Hepatocyte (in vitro differentiated cells): ENCODE measurements around the gene GRB10. TPM values are rescaled to one million over a fixed set of nuclear protein-coding genes. Genes with fewer than 3 reads are reported as not detected.
"Not testable (repeated sequence)": the region's sequence is repeated elsewhere in the genome, so short reads cannot be mapped to it uniquely, and the experiment has no call there.

ENCODE experiments used
- DNase-seq: peaks from one replicate; pipeline ENCODE4 v3.0.0-alpha.2; 2016; ENCODE audit warnings: low spot score
- H2AFZ ChIP-seq: fragments of 200-600 bp; sonication (generic); 2 replicates; pipeline ENCODE4 v1.6.0; 2016; ENCODE audit warnings: antibody characterized with exemption, mild to moderate bottlenecking
- H3K27ac ChIP-seq: fragments of 200-600 bp; sonication (generic); 2 replicates; pipeline ENCODE4 v1.5.1; 2016; ENCODE audit warnings: mild to moderate bottlenecking
- H3K27me3 ChIP-seq: fragments of 200-600 bp; sonication (generic); 2 replicates; pipeline ENCODE4 v1.6.1; 2016
- H3K36me3 ChIP-seq: fragments of 200-600 bp; sonication (generic); replicated peaks from 2 replicates; pipeline ENCODE4 v1.5.1; 2016; ENCODE audit warnings: low read depth; ENCODE audit not compliant: insufficient read depth
- H3K4me1 ChIP-seq: fragments of 200-600 bp; sonication (generic); 2 replicates; pipeline ENCODE4 v1.5.1; 2016; ENCODE audit warnings: mild to moderate bottlenecking, moderate library complexity; ENCODE audit not compliant: insufficient read depth
- H3K4me2 ChIP-seq: fragments of 200-600 bp; sonication (generic); 2 replicates; pipeline ENCODE4 v1.6.0; 2016
- H3K4me3 ChIP-seq: fragments of 200-600 bp; sonication (generic); 2 replicates; pipeline ENCODE4 v1.5.1; 2016; ENCODE audit warnings: mild to moderate bottlenecking
- H3K79me2 ChIP-seq: fragments of 200-600 bp; sonication (generic); 2 replicates; pipeline ENCODE4 v1.6.0; 2017; ENCODE audit warnings: mild to moderate bottlenecking
- H3K9me2 ChIP-seq: fragments of 200-600 bp; sonication (generic); replicated peaks from 2 replicates; pipeline ENCODE4 v1.6.0; 2017; ENCODE audit warnings: mild to moderate bottlenecking; ENCODE audit not compliant: insufficient read depth
- H3K9me3 ChIP-seq: fragments of 200-600 bp; sonication (generic); 2 replicates; pipeline ENCODE4 v1.5.1; 2016; ENCODE audit warnings: low read depth, mild to moderate bottlenecking
- H4K20me1 ChIP-seq: fragments of 200-600 bp; sonication (generic); 2 replicates; pipeline ENCODE4 v1.6.0; 2016; ENCODE audit warnings: mild to moderate bottlenecking; ENCODE audit not compliant: insufficient read depth, poor library complexity, severe bottlenecking
- CTCF ChIP-seq: fragments of 200-600 bp; sonication (generic); IDR thresholded peaks from 2 replicates; pipeline ENCODE4 v1.5.1; 2016; ENCODE audit warnings: antibody characterized with exemption, mild to moderate bottlenecking; ENCODE audit not compliant: poor library complexity
- EZH2 ChIP-seq: fragments of 200-600 bp; sonication (generic); IDR thresholded peaks from 2 replicates; pipeline ENCODE4 v1.6.1; 2016; ENCODE audit warnings: antibody characterized with exemption, mild to moderate bottlenecking, borderline replicate concordance
- EZH2phosphoT487 ChIP-seq: fragments of 200-600 bp; sonication (generic); IDR thresholded peaks from one replicate; pipeline ENCODE4 v1.6.1; 2018; ENCODE audit warnings: antibody characterized with exemption, mild to moderate bottlenecking, low read depth, moderate library complexity; ENCODE audit not compliant: unreplicated experiment, severe bottlenecking
- WGBS: methylation state at CpG from one replicate; pipeline ENCODE4 v1.1.6; 2016; ENCODE audit warnings: low lambda C conversion rate; ENCODE audit errors: missing lambda C conversion rate; 5-methylcytosine and 5-hydroxymethylcytosine counted together
- polyA plus RNA-seq: library from polyadenylated mRNA; unstranded; fragments of >200 nt; fragmentation: Nextera tagmentation; extraction: Ambion mirVana; gene quantifications from 2 replicates; pipeline ENCODE4 v1.2.1, GENCODE V29; 2016
- total RNA-seq: library from RNA; depleted of rRNA; stranded (reverse); fragments of >200 nt; gene quantifications from 2 replicates; pipeline ENCODE4 v1.2.3, GENCODE V29; 2014

GRB10 gene
- total and polyA plus RNA-seq, 2 experiments from 2014 or later, result 47.6 to 65.9 TPM

- H3K27me3 ChIP-seq, result not testable (repeated sequence)
- WGBS, result 93% methylated on average over 4 of the region's 4 CpGs
These were observed 200.4 kb downstream of the GRB10 start for GRCh38 chr7:50582271-50582670.

GRCh38 chr7:50580666-50581065, 202.0 kb downstream of the GRB10 start:
- H3K9me2 ChIP-seq, H3K9me3 ChIP-seq, DNase-seq, H4K20me1 ChIP-seq, H2AFZ ChIP-seq, H3K79me2 ChIP-seq, H3K4me2 ChIP-seq, H3K27me3 ChIP-seq, H3K4me3 ChIP-seq, H3K4me1 ChIP-seq, H3K36me3 ChIP-seq, H3K27ac ChIP-seq: not testable (repeated sequence)
- WGBS, result 79% methylated on average over 2 of the region's 2 CpGs

More at GRCh38 chr7:50582271-50582670, 200.4 kb downstream of the GRB10 start:
- not testable (repeated sequence) for H2AFZ ChIP-seq, H3K9me3 ChIP-seq, H3K27ac ChIP-seq, H3K4me3 ChIP-seq, H3K4me1 ChIP-seq, H3K4me2 ChIP-seq, DNase-seq, H3K36me3 ChIP-seq, H4K20me1 ChIP-seq, H3K79me2 ChIP-seq, H3K9me2 ChIP-seq

GRCh38 chr7:50580057-50580456, 202.6 kb downstream of the GRB10 start:
- Histone ChIP-seq H3K79me2 (no peaks in the 10 kb centered on the region), H3K4me1 (no peaks in the 10 kb centered on the region), H3K27me3 (no peaks in the 10 kb centered on the region), H2AFZ (no peak overlapping the region), H3K4me3 (no peak overlapping the region), H3K4me2 (no peak overlapping the region), H3K9me3 (no peaks in the 10 kb centered on the region), H4K20me1 (no peaks in the 10 kb centered on the region), H3K9me2 (no peaks in the 10 kb centered on the region), H3K27ac (no peak overlapping the region), H3K36me3 (no peaks in the 10 kb centered on the region)
- TF ChIP-seq EZH2phosphoT487 (no peak), CTCF (no peak), EZH2 (no peak)
- no peak for DNase-seq
- 61% methylated on average over 5 of the region's 5 CpGs for WGBS

- 71% methylated on average over 4 of the region's 4 CpGs for WGBS
- not testable (repeated sequence) for H3K9me2 ChIP-seq, H3K9me3 ChIP-seq, H3K27ac ChIP-seq, H2AFZ ChIP-seq, H3K4me2 ChIP-seq, H3K4me1 ChIP-seq, H4K20me1 ChIP-seq, H3K79me2 ChIP-seq, H3K4me3 ChIP-seq, H3K36me3 ChIP-seq, H3K27me3 ChIP-seq, DNase-seq
These were observed 204.6 kb downstream of the GRB10 start for GRCh38 chr7:50578105-50578504.

GRCh38 chr7:50577569-50577968, 205.1 kb downstream of the GRB10 start:
- H3K4me2 ChIP-seq, result no peak overlapping the region
- TF ChIP-seq CTCF (no peak), EZH2 (no peak), EZH2phosphoT487 (no peak)
- H3K4me3 ChIP-seq, result no peak overlapping the region
- no peaks in the 10 kb centered on the region for H3K36me3 ChIP-seq
- H3K4me1 ChIP-seq, result no peaks in the 10 kb centered on the region
- no peak overlapping the region for H2AFZ ChIP-seq
- no peaks in the 10 kb centered on the region for H3K27me3 ChIP-seq
- H3K27ac ChIP-seq, result no peak overlapping the region
- 88% methylated on average over 10 of the region's 10 CpGs for WGBS
- no peaks in the 10 kb centered on the region for H4K20me1 ChIP-seq
- H3K79me2 ChIP-seq, result no peaks in the 10 kb centered on the region
- H3K9me2 ChIP-seq, result no peaks in the 10 kb centered on the region
- DNase-seq, result no peak
- no peaks in the 10 kb centered on the region for H3K9me3 ChIP-seq

- WGBS, result 76% methylated on average over 6 of the region's 6 CpGs
- H3K4me3 ChIP-seq, H3K9me3 ChIP-seq: not testable (repeated sequence)
These were observed 206.3 kb downstream of the GRB10 start for GRCh38 chr7:50576388-50576787.

More at GRCh38 chr7:50576388-50576787, 206.3 kb downstream of the GRB10 start:
- H3K27ac ChIP-seq, H3K9me2 ChIP-seq, H3K27me3 ChIP-seq, H3K79me2 ChIP-seq, H3K4me1 ChIP-seq, H3K36me3 ChIP-seq, DNase-seq, H3K4me2 ChIP-seq, H4K20me1 ChIP-seq, H2AFZ ChIP-seq: not testable (repeated sequence)
